Naive thymus-derived CD8-positive, alpha-beta T cell (primary cell): ENCODE data around the gene MYO3A. TPM values are rescaled to one million over a fixed set of nuclear protein-coding genes. Genes with fewer than 3 reads are reported as not detected.
A peak's percentile ranks its signal among the peaks of the same experiment; 100 is the strongest.

Source experiments
- ATAC-seq, 2 donors: fragments of 150-1000 bp; cut with Tn5 transposase in 1 of 2; sonication (Bioruptor Pico), chemical (Tn5 transposase) in 1 of 2; 1 replicate in 1 of 2; 2 replicates in 1 of 2; pipeline ENCODE4 v1.10.0; 2021; ENCODE audit warnings: mild to moderate bottlenecking in 2 of 2, moderate library complexity in 2 of 2
- POLR2A ChIA-PET: fragments of 350-600 bp; sonication (Branson Sonifier 250); formaldehyde crosslinking; loops from one replicate; lab custom pipeline; 2021; ENCODE audit warnings: antibody characterized with exemption; lab: Charles Lee
- DNase-seq, 10 donors: peaks; one replicate each; pipeline versions ENCODE4 v3.0.0 to v3.0.0-alpha.2; 2020 to 2022
- H3K27ac Mint-ChIP-seq, 10 donors: one replicate each; pipeline ENCODE4 v1.8.0; 2020 to 2022; ENCODE audit warnings: mild to moderate bottlenecking in 10 of 10, mixed read lengths in 10 of 10, moderate library complexity in 4 of 10, inconsistent platforms in 1 of 10
- H3K27me3 Mint-ChIP-seq, 5 donors: one replicate each; pipeline ENCODE4 v1.8.0; 2021 to 2022; ENCODE audit warnings: mixed read lengths in 5 of 5
- H3K36me3 Mint-ChIP-seq, 3 donors: one replicate each; pipeline ENCODE4 v1.8.0; 2020 to 2022; ENCODE audit warnings: mixed read lengths in 3 of 3, mild to moderate bottlenecking in 2 of 3, inconsistent platforms in 1 of 3
- H3K4me1 Mint-ChIP-seq, 4 donors: one replicate each; pipeline ENCODE4 v1.8.0; 2021 to 2022; ENCODE audit warnings: mixed read lengths in 4 of 4
- H3K4me3 Mint-ChIP-seq, 10 donors: one replicate each; pipeline ENCODE4 v1.8.0; 2020 to 2022; ENCODE audit warnings: mild to moderate bottlenecking in 10 of 10, mixed read lengths in 10 of 10, moderate library complexity in 6 of 10, inconsistent platforms in 1 of 10
- H3K9me3 Mint-ChIP-seq, 9 donors: one replicate each; pipeline ENCODE4 v1.8.0; 2020 to 2022; ENCODE audit warnings: mixed read lengths in 9 of 9, mild to moderate bottlenecking in 3 of 9, inconsistent platforms in 1 of 9, moderate library complexity in 1 of 9
- polyA plus RNA-seq, 3 donors: library from polyadenylated mRNA; unstranded; fragments of 300-500 nt; fragmentation: Illumina TruSeq; gene quantifications; one replicate each; pipeline ENCODE4 v1.2.3, GENCODE V29; 2021
- total RNA-seq, 8 experiments: library from RNA in 2 of 8; stranded (reverse) in 2 of 8; gene quantifications; one replicate each; pipeline ENCODE4 v1.2.3 and lab custom pipeline; 2021 to 2026

The MYO3A gene
- not detected for total RNA-seq
- polyA plus RNA-seq, result not detected
- total RNA-seq (lab: John Stamatoyannopoulos, UW), result 0 to 0.17 (median 0) reads per million in 6 experiments

- Mint-ChIP-seq H3K27ac (peak within 1 kb of the TSS in 1 of 10 donors; percentile 18), H3K9me3 (peaks cover 0 to 2% (median 0%) of the 10 kb centered on the region in 9 donors), H3K36me3 (peaks cover 0 to 3% (median 0%) of the 10 kb centered on the region in 3 donors), H3K4me1 (peaks cover 5 to 14% (median 8%) of the 10 kb centered on the region in 4 donors), H3K4me3 (peak within 1 kb of the TSS; percentile 53 to 90 (median 82)), H3K27me3 (peaks cover 26 to 56% (median 36%) of the 10 kb centered on the region in 5 donors)
- POLR2A ChIA-PET, result no interaction called here
- DNase-seq, result no peak
- no peak for ATAC-seq
Observed at GRCh38 chr10:25933653-25934608, at the start of gene MYO3A. Gene MYO3A (plus strand): TSS chr10:25934229. CDS start chr10:25952111, 17,882 bp downstream.

DNA sequence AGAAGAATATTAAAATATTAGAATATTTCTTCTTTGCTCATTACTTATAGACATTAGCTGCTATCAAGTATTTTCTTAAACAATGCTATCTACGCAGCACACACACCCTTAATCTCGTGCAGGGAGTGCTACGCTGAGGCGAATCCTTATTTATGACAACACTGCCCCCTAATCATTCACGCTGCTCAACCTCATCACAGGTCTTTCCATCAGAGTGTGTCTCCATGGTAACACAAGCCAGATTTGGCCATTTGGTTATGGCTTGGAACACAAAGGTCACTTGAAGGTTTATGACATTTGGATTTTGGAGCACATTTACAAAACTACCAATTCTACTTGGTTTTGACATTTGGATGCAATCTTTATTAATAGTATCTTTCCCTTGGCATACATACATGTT lies 45.4 kb upstream of the MYO3A start:
- H3K27me3 Mint-ChIP-seq, result peaks cover 9 to 20% (median 15%) of the 10 kb centered on the region in 5 donors
- DNase-seq, result no peak
- no peak for ATAC-seq
- no peaks in the 10 kb centered on the region for H3K36me3 Mint-ChIP-seq
- no peak overlapping the region for H3K27ac Mint-ChIP-seq
- peaks cover 0 to 5% (median 0%) of the 10 kb centered on the region in 9 donors for H3K9me3 Mint-ChIP-seq
- no peaks in the 10 kb centered on the region for H3K4me1 Mint-ChIP-seq
- no peak overlapping the region for H3K4me3 Mint-ChIP-seq
- POLR2A ChIA-PET, result no interaction called here

DNA sequence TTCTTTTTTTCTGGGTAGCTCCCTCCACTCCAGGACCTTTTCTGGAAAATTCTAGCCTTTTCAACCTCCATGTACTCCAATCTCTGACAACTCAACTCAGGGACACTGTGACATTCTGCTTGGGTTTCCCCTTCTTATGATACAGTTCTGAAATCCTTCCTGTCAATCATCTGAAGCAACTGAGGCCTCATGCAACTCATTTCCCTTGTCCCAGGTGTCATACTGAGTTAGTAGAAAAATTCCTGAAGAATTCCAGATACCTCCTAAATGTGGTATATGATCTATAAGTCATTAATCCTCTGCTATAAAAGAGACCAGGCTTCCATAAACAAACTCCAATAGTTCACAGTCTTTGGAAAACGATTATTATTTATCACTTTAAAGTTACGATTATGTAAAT lies 43.0 kb upstream of the MYO3A start:
- ATAC-seq, result no peak
- H3K27me3 Mint-ChIP-seq, result peaks cover 12 to 33% (median 19%) of the 10 kb centered on the region in 5 donors
- POLR2A ChIA-PET, result no interaction called here
- no peaks in the 10 kb centered on the region for H3K36me3 Mint-ChIP-seq
- no peak for DNase-seq
- peaks cover 0 to 5% (median 0%) of the 10 kb centered on the region in 9 donors for H3K9me3 Mint-ChIP-seq
- no peak overlapping the region for H3K27ac Mint-ChIP-seq
- H3K4me3 Mint-ChIP-seq, result no peak overlapping the region
- no peaks in the 10 kb centered on the region for H3K4me1 Mint-ChIP-seq

DNA sequence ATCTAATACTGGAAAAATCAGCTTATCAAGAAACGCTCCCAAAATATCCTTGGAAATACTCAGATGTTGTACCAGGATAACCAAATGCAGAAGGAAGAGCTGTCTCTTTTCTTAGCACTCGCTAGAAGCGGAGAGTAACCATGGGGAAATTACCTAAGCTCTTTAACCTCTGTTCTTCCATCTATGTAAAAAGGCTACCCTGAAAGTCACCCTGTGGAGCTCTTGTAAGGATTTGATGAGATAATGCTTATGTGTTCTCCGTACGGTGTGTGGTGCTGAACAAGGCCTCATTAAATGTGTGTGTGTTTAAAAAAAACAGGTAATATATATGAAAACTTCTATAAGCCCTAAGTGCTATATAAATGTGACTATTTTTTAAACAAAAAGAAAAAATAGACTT lies 38.2 kb upstream of the MYO3A start:
- H3K4me1 Mint-ChIP-seq, result no peaks in the 10 kb centered on the region
- ATAC-seq, result no peak
- no peak for DNase-seq
- no peaks in the 10 kb centered on the region for H3K36me3 Mint-ChIP-seq
- H3K27ac Mint-ChIP-seq, result no peak overlapping the region
- peaks cover 0 to 5% (median 0%) of the 10 kb centered on the region in 9 donors for H3K9me3 Mint-ChIP-seq
- H3K4me3 Mint-ChIP-seq, result no peak overlapping the region
- H3K27me3 Mint-ChIP-seq, result peaks cover 8 to 33% (median 17%) of the 10 kb centered on the region in 5 donors
- POLR2A ChIA-PET, result no interaction called here

DNA sequence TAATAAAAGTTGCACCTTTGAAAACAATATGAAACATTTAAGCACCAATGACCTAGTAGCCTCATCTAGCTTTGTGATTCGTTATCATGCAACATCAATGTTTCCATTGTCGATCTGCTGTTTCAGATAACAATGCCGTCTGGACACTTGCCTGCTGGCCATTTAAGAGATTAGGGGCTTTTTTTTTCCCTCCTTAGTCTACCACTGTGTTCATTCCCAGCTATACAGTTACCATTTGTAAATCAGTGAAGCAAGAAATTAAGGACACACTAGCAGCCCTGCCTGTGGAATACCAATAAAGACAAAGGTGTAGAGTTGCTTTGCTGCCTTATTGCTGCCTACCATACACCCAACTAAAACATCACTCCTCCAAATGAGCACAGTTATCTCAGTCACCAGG lies 37.6 kb upstream of the MYO3A start:
- peaks cover 7 to 36% (median 17%) of the 10 kb centered on the region in 5 donors for H3K27me3 Mint-ChIP-seq
- DNase-seq (no peak), ATAC-seq (no peak)
- no peaks in the 10 kb centered on the region for H3K36me3 Mint-ChIP-seq
- H3K4me3 Mint-ChIP-seq, result no peak overlapping the region
- H3K9me3 Mint-ChIP-seq, result peaks cover 0 to 5% (median 0%) of the 10 kb centered on the region in 9 donors
- POLR2A ChIA-PET, result no interaction called here
- H3K4me1 Mint-ChIP-seq, result peaks cover 0 to 5% (median 0%) of the 10 kb centered on the region in 4 donors
- H3K27ac Mint-ChIP-seq, result no peak overlapping the region

DNA sequence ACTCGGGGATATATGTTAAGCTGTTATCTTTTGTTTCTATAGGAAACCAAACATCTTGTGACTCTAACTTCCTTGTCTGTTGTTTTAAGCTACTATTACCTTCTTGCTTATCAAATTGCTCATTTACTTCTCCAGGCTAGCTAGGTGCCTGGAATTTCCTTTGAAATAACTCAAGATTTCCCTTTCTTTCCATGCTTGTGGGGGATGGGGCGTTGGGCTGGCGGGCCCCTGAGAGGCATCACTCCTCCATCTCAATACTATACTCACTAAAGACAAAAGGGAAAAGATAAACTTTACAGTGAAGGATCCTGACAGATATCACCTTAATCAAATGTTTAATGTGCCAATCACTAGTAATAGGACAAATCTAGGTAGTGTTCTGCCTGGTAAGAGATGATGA lies 34.7 kb upstream of the MYO3A start:
- Mint-ChIP-seq H3K4me1 (peaks cover 0 to 20% (median 0%) of the 10 kb centered on the region in 4 donors), H3K27ac (no peak overlapping the region), H3K4me3 (no peak overlapping the region), H3K9me3 (no peaks in the 10 kb centered on the region), H3K36me3 (no peaks in the 10 kb centered on the region), H3K27me3 (peaks cover 2 to 21% (median 9%) of the 10 kb centered on the region in 5 donors)
- DNase-seq, result no peak
- POLR2A ChIA-PET, result no interaction called here
- ATAC-seq, result no peak

- H3K36me3 Mint-ChIP-seq, result no peaks in the 10 kb centered on the region
- peaks cover 2 to 17% (median 5%) of the 10 kb centered on the region in 5 donors for H3K27me3 Mint-ChIP-seq
- no peak overlapping the region for H3K4me3 Mint-ChIP-seq
- H3K4me1 Mint-ChIP-seq, result peaks cover 0 to 24% (median 0%) of the 10 kb centered on the region in 4 donors
- H3K27ac Mint-ChIP-seq, result no peak overlapping the region
- no peaks in the 10 kb centered on the region for H3K9me3 Mint-ChIP-seq
- ATAC-seq (no peak), DNase-seq (no peak)
- POLR2A ChIA-PET, result no interaction called here
Observed at GRCh38 chr10:25901199-25901598, 32.8 kb upstream of the MYO3A start.

DNA sequence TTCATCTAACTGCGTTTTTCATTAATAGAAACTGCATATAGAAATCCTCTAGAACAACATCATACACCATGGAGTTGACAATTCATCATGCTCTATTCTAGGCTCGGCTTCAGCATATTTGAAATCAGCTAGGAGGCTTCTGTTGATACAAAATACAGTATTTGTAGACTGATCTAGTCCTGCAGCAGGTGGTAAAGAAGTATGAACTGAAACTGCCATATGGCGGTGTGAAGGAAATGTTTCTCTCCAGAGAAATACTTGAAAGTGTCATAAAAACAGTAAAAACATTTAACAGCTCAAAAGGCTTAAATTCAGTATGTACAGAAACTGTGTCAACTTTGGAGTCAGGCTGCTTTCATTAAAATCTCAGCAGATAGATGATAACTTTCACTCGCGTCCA lies 32.0 kb upstream of the MYO3A start:
- POLR2A ChIA-PET, result no interaction called here
- Mint-ChIP-seq H3K4me1 (peaks cover 0 to 24% (median 0%) of the 10 kb centered on the region in 4 donors), H3K27ac (no peak overlapping the region), H3K27me3 (peaks cover 2 to 17% (median 5%) of the 10 kb centered on the region in 5 donors), H3K9me3 (no peaks in the 10 kb centered on the region), H3K36me3 (no peaks in the 10 kb centered on the region), H3K4me3 (peak overlapping the region in 1 of 10 donors; percentile 62)
- DNase-seq (no peak), ATAC-seq (no peak)

DNA sequence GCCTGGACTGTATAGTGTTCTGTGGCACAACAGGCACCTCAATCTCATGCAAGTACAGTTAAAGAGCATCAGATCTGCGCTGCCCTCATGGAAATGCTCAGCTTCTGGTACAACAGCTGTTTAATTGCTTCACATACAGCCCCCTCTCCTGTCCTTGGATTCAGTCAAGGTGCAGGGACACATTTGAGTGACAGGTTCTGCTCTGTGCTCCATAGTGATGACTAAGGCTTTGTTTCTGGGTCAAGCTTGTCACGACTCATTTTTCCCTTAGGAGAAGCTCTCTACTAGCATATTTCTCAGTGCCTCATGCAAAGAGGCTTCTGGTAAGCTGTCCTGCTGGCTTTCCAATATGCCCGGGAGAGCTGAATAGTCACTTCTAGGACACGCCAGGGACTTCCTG lies 26.8 kb upstream of the MYO3A start:
- Mint-ChIP-seq H3K27me3 (peaks cover 0 to 20% (median 2%) of the 10 kb centered on the region in 5 donors), H3K27ac (no peak overlapping the region), H3K4me1 (peaks cover 0 to 12% (median 0%) of the 10 kb centered on the region in 4 donors), H3K4me3 (no peak overlapping the region), H3K9me3 (peaks cover 0 to 15% (median 4%) of the 10 kb centered on the region in 9 donors), H3K36me3 (peaks cover 0 to 6% (median 0%) of the 10 kb centered on the region in 3 donors)
- DNase-seq, result no peak
- POLR2A ChIA-PET, result no interaction called here
- no peak for ATAC-seq

DNA sequence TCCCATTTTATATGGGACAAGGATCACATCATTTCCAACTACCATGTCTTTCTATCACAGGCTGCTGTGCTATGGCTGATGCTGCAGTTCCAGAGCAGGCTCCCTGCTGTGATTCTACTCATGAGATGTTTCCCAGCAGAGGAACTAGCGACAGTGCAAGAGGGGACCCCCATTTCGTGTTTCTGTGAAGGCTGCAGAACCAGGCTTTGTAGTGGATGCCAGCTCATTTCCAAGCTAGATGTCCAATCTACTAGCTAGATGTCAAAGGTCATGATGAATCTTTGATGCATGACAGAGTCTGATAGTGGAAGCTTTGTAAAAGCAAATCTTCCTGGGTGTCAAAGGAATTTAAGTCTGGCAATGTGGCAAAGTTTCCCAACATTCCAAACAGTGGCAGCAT lies 21.2 kb upstream of the MYO3A start:
- no peak for ATAC-seq
- H3K27ac Mint-ChIP-seq, result no peak overlapping the region
- peaks cover 0 to 15% (median 4%) of the 10 kb centered on the region in 9 donors for H3K9me3 Mint-ChIP-seq
- H3K4me1 Mint-ChIP-seq, result no peaks in the 10 kb centered on the region
- DNase-seq, result no peak
- H3K36me3 Mint-ChIP-seq, result peaks cover 0 to 6% (median 0%) of the 10 kb centered on the region in 3 donors
- H3K4me3 Mint-ChIP-seq, result no peak overlapping the region
- H3K27me3 Mint-ChIP-seq, result peaks cover 1 to 19% (median 5%) of the 10 kb centered on the region in 5 donors
- POLR2A ChIA-PET, result no interaction called here

GRCh38 chr10:25914776-25915175 lies 19.3 kb upstream of the MYO3A start:
- no peaks in the 10 kb centered on the region for H3K4me1 Mint-ChIP-seq
- H3K4me3 Mint-ChIP-seq, result no peak overlapping the region
- no peak for DNase-seq
- no peak overlapping the region for H3K27ac Mint-ChIP-seq
- H3K9me3 Mint-ChIP-seq, result peaks cover 0 to 9% (median 0%) of the 10 kb centered on the region in 9 donors
- no peak for ATAC-seq
- POLR2A ChIA-PET, result no interaction called here
- peaks cover 1 to 9% (median 3%) of the 10 kb centered on the region in 5 donors for H3K27me3 Mint-ChIP-seq
- no peaks in the 10 kb centered on the region for H3K36me3 Mint-ChIP-seq

DNA sequence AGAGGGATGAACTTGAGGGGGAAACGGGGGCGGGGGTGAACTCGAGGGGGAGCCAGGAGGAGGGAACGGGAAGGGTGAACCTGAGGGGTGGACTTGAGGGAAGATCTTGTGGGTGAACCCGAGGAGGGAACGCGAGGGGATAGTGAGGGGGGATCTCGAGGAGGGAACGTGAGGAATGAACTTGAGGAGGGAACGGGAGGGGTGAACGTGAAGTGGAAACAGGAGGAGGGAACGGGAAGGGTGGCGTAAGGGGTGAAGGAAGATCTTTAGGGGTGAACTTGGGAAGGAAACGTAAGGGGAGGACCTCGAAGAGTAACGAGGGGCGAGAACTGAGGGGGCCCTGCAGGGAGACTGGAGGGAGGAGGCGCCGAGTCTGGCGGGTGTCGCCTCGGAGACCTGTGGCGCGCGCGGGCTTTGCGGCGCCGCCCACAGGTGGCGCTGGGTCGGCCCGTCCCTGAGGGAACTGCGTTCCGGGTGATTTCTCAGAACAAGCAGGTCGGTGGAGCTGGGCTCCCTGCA lies 651 bp downstream of the MYO3A start:
- Mint-ChIP-seq H3K27me3 (peaks cover 25 to 54% (median 34%) of the 10 kb centered on the region in 5 donors), H3K4me1 (peaks cover 5 to 14% (median 8%) of the 10 kb centered on the region in 4 donors), H3K4me3 (peak overlapping the region; percentile 53 to 90 (median 82)), H3K9me3 (peaks cover 0 to 2% (median 0%) of the 10 kb centered on the region in 9 donors), H3K27ac (no peak overlapping the region), H3K36me3 (peaks cover 0 to 3% (median 0%) of the 10 kb centered on the region in 3 donors)
- ATAC-seq (peak in 1 of 2 donors; percentile 58), DNase-seq (peak in 2 of 10 donors; percentile 1 to 6)
- POLR2A ChIA-PET, result no interaction called here

DNA sequence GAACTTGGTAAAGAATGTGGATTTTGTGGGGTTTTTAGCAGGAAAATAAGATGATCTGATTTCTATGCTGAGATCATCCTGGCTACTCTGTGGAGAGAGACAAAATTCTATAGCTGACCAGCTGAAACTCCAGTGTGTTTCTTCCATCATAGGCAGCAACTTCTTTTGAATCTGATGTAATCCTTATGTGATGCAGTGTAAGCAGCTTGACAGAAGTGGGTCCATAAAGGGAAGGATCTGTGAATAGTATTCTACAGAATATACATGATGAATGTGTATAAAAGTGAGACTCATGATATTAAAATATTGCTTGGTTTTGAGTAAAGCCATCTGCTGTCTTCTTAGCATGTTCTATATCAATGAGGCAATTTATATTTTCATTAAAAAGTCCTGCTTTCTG lies 4.4 kb downstream of the MYO3A start:
- H3K4me1 Mint-ChIP-seq, result peaks cover 5 to 14% (median 7%) of the 10 kb centered on the region in 4 donors
- POLR2A ChIA-PET, result no interaction called here
- H3K36me3 Mint-ChIP-seq, result peaks cover 0 to 3% (median 0%) of the 10 kb centered on the region in 3 donors
- H3K9me3 Mint-ChIP-seq, result no peaks in the 10 kb centered on the region
- DNase-seq (no peak), ATAC-seq (no peak)
- H3K27me3 Mint-ChIP-seq, result peaks cover 28 to 79% (median 37%) of the 10 kb centered on the region in 5 donors
- H3K27ac Mint-ChIP-seq, result no peak overlapping the region
- no peak overlapping the region for H3K4me3 Mint-ChIP-seq
